HepG2 (cell line): ENCODE results near the gene PMVK. TPM values are rescaled to one million over a fixed set of nuclear protein-coding genes. Genes with fewer than 3 reads are reported as not detected.

Experiments used
- AGO2 ChIP-seq: fragments of 200-400 bp; formaldehyde crosslinking; optimal IDR thresholded peaks from 2 replicates; pipeline ENCODE3; 2017; ENCODE audit warnings: mild to moderate bottlenecking, low read depth, low read length, moderate library complexity
- CENPX ChIP-seq: sonication (generic); formaldehyde crosslinking; IDR thresholded peaks from 2 replicates; pipeline ENCODE4 v1.9.0; 2021; ENCODE audit warnings: mild to moderate bottlenecking, missing genetic modification reagents, moderate library complexity
- DMTF1 ChIP-seq: sonication (generic); formaldehyde crosslinking; IDR thresholded peaks from 2 replicates; pipeline ENCODE4 v1.4.0; 2020; ENCODE audit warnings: mild to moderate bottlenecking, missing genetic modification reagents
- DPF2 ChIP-seq: sonication (generic); formaldehyde crosslinking; IDR thresholded peaks from 2 replicates; pipeline ENCODE4 v1.4.0; 2020; ENCODE audit warnings: mild to moderate bottlenecking, low read depth, missing genetic modification reagents, borderline replicate concordance
- GFI1 ChIP-seq: sonication (generic); formaldehyde crosslinking; IDR thresholded peaks from 2 replicates; pipeline ENCODE4 v1.5.0; 2020; ENCODE audit warnings: missing genetic modification reagents, mild to moderate bottlenecking, borderline replicate concordance
- HNRNPH1 ChIP-seq: fragments of 200-400 bp; formaldehyde crosslinking; optimal IDR thresholded peaks from 2 replicates; pipeline ENCODE3; 2017; ENCODE audit warnings: mild to moderate bottlenecking, low read depth, low read length
- HOXA7 ChIP-seq: sonication (generic); formaldehyde crosslinking; IDR thresholded peaks from 2 replicates; pipeline ENCODE4 v1.8.1; 2022; ENCODE audit warnings: mild to moderate bottlenecking, missing genetic modification reagents, moderate library complexity
- KDM3A ChIP-seq: IDR thresholded peaks from 2 replicates; pipeline ENCODE4 v1.6.1; 2018; ENCODE audit warnings: low read depth, missing compliant biosample characterization
- MEF2D ChIP-seq: sonication (generic); formaldehyde crosslinking; IDR thresholded peaks from 2 replicates; pipeline ENCODE4 v1.5.1; 2020; ENCODE audit warnings: mild to moderate bottlenecking, missing genetic modification reagents
- MTA1 ChIP-seq: sonication (generic); formaldehyde crosslinking; IDR thresholded peaks from 2 replicates; pipeline ENCODE4 v1.4.0; 2020; ENCODE audit warnings: missing genetic modification reagents, mild to moderate bottlenecking, borderline replicate concordance
- RBM22 ChIP-seq: fragments of 200-400 bp; formaldehyde crosslinking; optimal IDR thresholded peaks from 2 replicates; pipeline ENCODE3; 2017; ENCODE audit warnings: mild to moderate bottlenecking, low read length, moderate library complexity
- SNAI1 ChIP-seq: sonication (generic); formaldehyde crosslinking; IDR thresholded peaks from 2 replicates; pipeline ENCODE4 v1.5.0; 2020; ENCODE audit warnings: mild to moderate bottlenecking, missing genetic modification reagents, borderline replicate concordance
- USF2 ChIP-seq, 2 experiments: sonication (generic) in 1 of 2; formaldehyde crosslinking in 1 of 2; IDR thresholded peaks; 2 replicates each; pipeline versions ENCODE4 v1.5.1 to v1.6.1; 2011 to 2020; ENCODE audit warnings: borderline replicate concordance in 1 of 2, low read depth in 1 of 2, low read length in 1 of 2, mild to moderate bottlenecking in 1 of 2, missing genetic modification reagents in 1 of 2, moderate library complexity in 1 of 2
- ZBTB20 ChIP-seq: sonication (generic); formaldehyde crosslinking; IDR thresholded peaks from 2 replicates; pipeline ENCODE4 v1.8.1; 2023; ENCODE audit warnings: missing genetic modification reagents, low read depth, mild to moderate bottlenecking, borderline replicate concordance
- ZBTB49 ChIP-seq: sonication (generic); formaldehyde crosslinking; IDR thresholded peaks from 2 replicates; pipeline ENCODE4 v1.4.0; 2020; ENCODE audit warnings: missing genetic modification reagents, borderline replicate concordance
- ZNF224 ChIP-seq: sonication (generic); formaldehyde crosslinking; IDR thresholded peaks from 2 replicates; pipeline ENCODE4 v1.5.0; 2020; ENCODE audit warnings: mild to moderate bottlenecking, missing genetic modification reagents
- ZNF24 ChIP-seq: fragments of 450-650 bp; IDR thresholded peaks from 2 replicates; pipeline ENCODE4 v1.6.1; 2017; ENCODE audit warnings: antibody characterized with exemption, mild to moderate bottlenecking
- ZNF335 ChIP-seq: sonication (generic); formaldehyde crosslinking; IDR thresholded peaks from 2 replicates; pipeline ENCODE4 v1.4.0; 2020; ENCODE audit warnings: missing genetic modification reagents
- ZNF580 ChIP-seq: IDR thresholded peaks from 2 replicates; pipeline ENCODE4 v1.6.1; 2016; ENCODE audit warnings: low read depth, borderline replicate concordance
- ZNF784 ChIP-seq: sonication (generic); formaldehyde crosslinking; IDR thresholded peaks from 2 replicates; pipeline ENCODE4 v1.5.1; 2020; ENCODE audit warnings: missing genetic modification reagents, mild to moderate bottlenecking, borderline replicate concordance
- polyA plus RNA-seq, 8 experiments: library from polyadenylated mRNA; depleted of rRNA in 3 of 8; stranded (reverse) in 7 of 8; unstranded in 1 of 8; fragments of >200 nt; fragmentation: Illumina TruSeq in 4 of 8; extraction: Trizol in 4 of 8; gene quantifications; 2 replicates each; pipeline versions ENCODE4 v1.2.1 to v1.2.3, GENCODE V29; 2011 to 2016; ENCODE audit warnings: low read depth in 4 of 8, missing spikeins in 1 of 8, mixed read lengths in 1 of 8; ENCODE audit not compliant: insufficient read depth in 1 of 8
- total RNA-seq, 5 experiments: library from RNA; depleted of rRNA; stranded (reverse); fragments of >200 nt; fragmentation: Illumina TruSeq; extraction: Trizol; gene quantifications; 2 replicates each; pipeline ENCODE4 v1.2.3, GENCODE V29; 2016; ENCODE audit warnings: low read depth in 1 of 5

The PMVK gene
- total and polyA plus RNA-seq, 2 of the 13 experiments (the other 11 are each of a cell fraction or from before 2014, with no cell fraction given), result 3.9 to 12.6 TPM

GRCh38 chr1:154931940-154932487 lies 4.5 kb downstream of the PMVK start (continued):
- TF ChIP-seq DMTF1 (CRISPR knock-in tag), result no peak
- TF ChIP-seq MEF2D (CRISPR knock-in tag), result no peak
- no peak for TF ChIP-seq ZBTB20 (CRISPR knock-in tag)
- no peak for TF ChIP-seq ZBTB49
- peak; percentile 73; the same call in 1 of the 2 replicates for TF ChIP-seq ZNF784 (CRISPR knock-in tag)
- no peak for TF ChIP-seq USF2 (IDR thresholded peaks at IDR 0.05; ENCODE audit: low read depth, low read length)
- TF ChIP-seq USF2 (CRISPR knock-in tag; IDR thresholded peaks at IDR 0.05; ENCODE audit: borderline replicate concordance), result no peak
- TF ChIP-seq KDM3A (CRISPR knock-in tag), result 0 out of 2 replicates have a peak, but pooled peaks have one; percentile 31
- peak; percentile 64; the same call in 1 of the 2 replicates for TF ChIP-seq MTA1
- TF ChIP-seq CENPX (CRISPR knock-in tag), result no peak
- no peak for TF ChIP-seq DPF2 (CRISPR knock-in tag)
- TF ChIP-seq ZNF24, result no peak
- no peak for TF ChIP-seq ZNF580 (CRISPR knock-in tag)
- no peak for TF ChIP-seq RBM22
- TF ChIP-seq ZNF335 (CRISPR knock-in tag), result peak; percentile 90
- TF ChIP-seq SNAI1, result no peak
- TF ChIP-seq HOXA7 (CRISPR knock-in tag), result no peak
- TF ChIP-seq HNRNPH1, result no peak
- TF ChIP-seq ZNF224 (CRISPR knock-in tag), result peak; percentile 51; the same call in 1 of the 2 replicates
- peak; percentile 57; the same call in 1 of the 2 replicates for TF ChIP-seq GFI1
- TF ChIP-seq AGO2, result no peak
